Stimulated activated CD8-positive, alpha-beta memory T cell treated with anti-CD3 and anti-CD28 coated beads, Interleukin-7, amount 100 ng/mL, for 4 hours (primary cell): Measurements from ENCODE around the gene VAV3.
A peak's percentile ranks its signal among the peaks of the same experiment; 100 is the strongest.

Experiments used
- DNase-seq, 2 donors: peaks; one replicate each; pipeline ENCODE4 v3.0.0-alpha.2; 2020; ENCODE audit warnings: low read depth in 2 of 2

The VAV3 gene

DNA sequence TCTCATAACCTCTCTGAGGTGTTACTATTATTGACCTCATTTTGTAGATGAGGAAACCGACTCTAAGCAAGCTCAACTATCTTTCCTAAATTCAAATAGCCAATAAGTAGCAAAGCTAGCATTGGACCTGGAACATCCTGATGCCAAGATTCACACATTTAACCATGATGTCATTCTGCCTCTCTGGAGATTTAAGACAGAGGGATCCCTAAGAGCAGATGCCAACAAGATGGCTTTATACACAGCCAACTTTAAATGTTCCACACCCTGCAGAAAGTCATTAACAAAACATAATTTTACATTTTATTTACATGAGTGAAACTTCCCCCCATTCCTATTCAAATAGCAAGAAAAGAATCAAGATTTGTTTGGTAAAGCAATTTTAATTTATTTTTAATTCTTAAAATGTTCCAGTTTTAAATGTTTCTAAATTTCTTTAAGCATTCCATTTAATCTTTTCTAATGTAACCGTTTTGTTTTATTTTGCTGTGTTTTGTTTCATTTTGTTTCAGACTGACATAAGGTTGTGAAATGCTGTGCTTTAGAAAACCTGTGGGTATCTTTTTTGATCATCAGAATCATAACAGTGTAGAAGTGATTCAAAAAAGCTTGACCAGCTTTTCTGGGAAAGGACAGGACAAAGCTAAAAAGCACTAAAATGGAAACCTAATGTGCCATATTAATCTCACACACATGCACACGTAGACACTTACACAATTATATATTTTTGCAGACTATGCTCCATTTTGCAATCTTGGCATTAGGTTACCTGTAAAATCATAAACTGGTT lies 7.6 kb upstream of the VAV3 start:
- DNase-seq: no peak

DNA sequence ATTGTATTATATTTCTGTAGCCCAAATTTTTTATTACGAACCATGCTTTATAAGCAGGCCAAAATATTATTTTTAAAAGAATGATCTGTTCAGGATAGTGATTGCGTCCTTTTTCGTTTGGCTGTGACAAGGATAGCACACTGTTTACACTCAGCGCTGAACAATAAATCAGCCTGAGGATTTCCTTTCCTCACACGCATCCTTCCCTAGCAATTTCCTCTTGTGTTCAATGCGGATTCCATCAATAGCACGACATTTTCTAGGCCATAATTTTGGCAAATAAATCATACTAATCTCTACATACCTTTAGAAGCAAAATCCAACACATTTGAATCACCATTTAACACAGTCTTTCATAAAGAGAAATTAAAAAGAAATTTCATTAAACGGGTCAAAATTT lies 1.6 kb upstream of the VAV3 start:
- no peak for DNase-seq

DNA sequence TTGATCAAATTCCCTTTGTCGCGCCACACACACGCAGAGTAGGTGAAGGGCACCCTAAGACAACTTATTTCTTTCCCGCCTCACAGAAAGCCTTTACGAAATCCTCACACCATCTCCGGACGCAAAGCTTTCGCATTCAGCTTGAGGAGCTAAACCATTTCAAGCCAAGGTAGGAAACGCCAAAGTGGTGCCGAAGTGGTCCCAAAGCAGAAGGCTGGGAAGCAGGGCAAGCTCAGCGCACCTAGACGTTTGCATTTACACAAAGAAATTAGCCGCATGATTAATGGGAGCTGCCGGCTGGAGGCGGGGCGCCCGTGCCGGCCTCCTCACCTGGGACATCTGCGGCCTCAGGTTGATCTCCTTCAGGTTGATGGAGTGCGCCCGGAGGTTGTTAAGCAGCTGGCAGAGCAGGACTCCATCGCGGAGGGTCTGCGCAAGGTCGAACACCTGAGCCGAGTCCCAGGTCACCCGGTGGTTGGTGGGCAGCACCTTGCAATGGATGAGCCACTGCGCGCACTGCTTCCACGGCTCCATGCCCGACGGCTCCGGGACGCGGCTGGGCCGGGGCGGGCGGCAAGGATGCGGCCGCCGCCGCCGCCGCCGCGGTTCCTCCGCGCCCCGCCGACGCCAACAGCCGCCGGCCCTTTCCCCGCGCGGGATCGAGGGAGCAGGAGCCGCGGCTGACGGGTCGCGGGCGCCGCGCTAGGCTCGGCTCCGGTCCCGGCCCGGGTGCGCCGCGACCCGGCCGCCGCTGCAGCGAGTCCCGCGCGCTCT lies 457 bp downstream of the VAV3 start:
- peak in 1 of 2 donors; percentile 23 for DNase-seq

DNA sequence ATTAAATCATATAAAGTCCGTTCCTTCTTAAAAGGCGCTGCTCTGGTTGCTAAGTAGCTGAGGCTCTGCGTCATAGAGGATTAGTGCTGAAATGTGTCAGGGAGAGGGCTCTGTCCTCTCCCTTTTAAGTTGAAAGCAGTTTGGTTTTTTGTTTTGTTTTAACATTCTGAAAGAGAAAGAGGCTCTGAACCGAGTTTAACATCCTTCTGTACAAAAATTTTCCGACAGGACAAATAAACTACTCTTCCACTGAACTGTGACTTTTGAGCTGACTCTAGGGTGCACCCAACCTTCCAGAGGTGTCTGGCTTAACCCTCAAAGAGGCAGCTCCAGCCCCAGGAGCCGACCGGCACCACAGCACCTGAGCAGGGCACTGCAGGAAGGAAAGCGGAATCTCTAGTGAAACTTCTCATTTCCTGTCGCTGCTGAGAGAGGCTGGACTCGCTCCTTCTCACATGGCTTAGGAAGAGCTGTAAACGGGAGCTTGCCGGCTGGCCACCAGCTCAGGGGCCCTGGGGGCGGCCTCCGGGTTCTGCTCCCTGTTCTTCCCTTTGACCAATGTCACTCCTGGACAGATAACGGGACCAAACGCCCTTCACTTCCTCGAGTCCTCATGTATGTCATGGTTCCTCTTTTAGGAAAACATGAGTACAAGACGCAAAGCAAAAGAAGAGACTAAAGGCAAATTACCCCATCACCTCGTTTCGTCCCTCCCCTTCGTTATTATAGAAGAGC lies 1.2 kb downstream of the VAV3 start:
- peak; percentile 10 to 26 for DNase-seq

DNA sequence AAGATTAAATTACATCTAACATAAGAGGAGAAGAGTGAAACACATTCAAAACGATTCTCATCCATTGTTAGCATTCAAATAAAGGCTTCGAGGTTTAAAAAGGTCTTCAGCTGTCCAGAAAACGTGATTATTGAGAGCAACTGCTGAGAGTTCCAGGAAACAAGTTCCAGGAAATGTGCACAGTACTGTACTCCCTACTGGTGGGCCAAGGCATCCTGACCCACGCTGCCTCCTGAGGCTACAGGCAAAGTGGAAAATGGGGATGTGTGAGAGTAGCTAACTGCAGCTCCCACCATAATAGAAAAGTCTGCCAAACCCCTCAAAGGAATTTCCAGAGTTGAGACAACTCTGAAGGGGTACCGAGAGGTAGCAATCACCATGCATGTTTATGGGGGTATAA lies 2.0 kb downstream of the VAV3 start:
- DNase-seq: no peak

DNA sequence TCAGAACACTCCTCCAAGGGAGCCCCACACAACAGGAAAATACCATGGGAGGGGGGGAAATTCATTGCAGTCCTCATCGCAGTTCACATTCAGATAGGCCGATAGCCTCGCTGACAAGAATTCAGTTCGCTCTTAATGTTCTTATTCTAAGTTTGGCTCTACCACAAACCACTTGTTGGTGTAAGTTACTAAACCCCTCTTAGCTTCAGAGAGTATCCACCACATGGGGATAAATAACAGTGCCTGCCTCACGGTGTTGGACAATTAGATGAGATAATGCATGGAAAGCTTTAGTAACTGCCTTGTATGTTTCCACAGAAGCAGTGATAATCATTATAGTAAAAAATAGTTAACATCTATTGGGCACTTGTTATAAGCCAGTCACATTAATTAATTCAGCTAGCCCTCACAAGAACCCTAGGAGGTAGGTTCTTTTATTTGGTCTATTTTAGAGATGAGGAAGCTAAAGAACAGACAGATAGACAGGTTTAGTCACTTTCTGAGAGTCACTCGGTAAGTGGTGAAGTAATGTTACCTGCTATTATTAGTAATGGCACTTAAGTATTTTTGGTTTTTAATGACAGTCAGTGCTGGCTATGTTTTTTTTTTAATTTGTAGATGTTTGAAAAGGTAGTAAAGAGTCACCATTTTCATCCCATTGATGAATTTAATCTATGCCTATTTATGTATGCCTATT lies 10.1 kb downstream of the VAV3 start:
- no peak for DNase-seq

DNA sequence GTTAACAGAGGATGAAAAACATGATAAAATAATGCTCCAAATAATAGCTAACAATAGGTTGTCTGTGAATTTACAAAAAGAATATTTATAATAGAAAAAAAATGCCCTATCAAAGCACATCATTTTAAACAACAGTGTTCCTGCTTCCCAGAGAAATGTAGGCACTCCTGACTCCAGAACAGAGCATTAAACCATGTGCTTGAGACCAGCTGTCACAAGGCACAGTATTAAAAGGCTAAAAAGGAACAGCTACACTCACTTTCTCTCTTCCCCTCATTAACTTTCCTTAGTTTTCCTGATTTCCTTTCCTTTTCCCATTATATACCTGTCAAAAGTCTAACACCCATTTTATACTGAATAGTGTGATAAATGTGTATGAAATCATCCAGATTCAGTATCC lies 10.9 kb downstream of the VAV3 start:
- no peak for DNase-seq

DNA sequence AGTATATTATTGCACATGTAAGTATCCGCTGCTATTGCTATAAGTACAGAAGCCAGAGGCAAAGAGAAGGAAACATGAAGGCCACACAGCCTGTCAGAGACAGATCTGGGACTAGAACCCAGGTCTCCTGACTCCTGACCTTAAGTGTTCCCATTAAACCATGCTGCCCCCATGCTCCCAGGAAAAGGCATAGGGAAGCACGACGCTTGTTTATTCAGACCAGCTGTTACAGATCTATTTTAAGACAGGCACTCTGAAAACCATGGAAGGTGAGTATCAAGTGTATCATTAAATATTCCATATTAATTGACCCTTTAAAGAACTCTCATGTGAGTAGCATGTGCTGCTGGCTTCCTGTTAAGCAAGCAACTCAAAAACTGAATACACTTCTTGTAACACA lies 11.4 kb downstream of the VAV3 start:
- DNase-seq: no peak

DNA sequence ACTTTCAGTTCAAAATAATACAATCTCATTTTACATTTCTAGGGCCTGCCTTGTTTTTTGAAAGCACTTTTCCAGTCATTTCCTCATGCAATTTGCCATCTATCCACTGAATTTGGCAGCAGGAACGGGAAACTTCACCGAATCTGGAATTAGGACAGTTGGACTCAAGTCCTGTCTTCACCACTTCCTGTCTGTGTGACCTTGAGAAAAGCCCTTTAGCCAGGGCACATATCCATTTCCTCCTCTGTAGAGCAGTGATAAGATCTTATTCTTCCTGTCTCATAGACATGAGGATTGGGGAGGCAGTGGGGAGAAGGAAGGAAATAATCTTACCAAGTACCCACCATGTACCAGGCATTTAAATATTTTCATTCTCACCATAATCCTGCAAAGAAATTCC lies 12.0 kb downstream of the VAV3 start:
- DNase-seq: no peak

DNA sequence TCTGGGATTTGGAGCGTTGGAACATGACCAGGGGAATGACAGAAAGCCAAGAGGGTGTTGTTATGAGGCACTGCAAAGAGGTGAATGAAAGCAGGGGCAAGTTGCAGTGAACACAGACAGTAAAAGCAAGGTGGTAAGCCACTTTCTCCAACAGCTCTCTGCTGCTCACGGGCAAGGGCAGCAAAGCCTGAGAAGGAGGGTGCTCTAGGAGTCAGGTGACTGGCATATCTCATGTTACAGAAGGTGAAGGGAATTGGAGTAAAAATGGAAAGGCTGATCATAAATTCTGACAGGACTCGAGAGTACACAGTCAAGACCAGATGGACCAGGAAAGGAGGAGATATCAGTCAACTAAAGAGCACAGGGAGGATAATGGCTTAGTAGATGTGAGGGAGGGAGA lies 14.5 kb downstream of the VAV3 start:
- DNase-seq: no peak

DNA sequence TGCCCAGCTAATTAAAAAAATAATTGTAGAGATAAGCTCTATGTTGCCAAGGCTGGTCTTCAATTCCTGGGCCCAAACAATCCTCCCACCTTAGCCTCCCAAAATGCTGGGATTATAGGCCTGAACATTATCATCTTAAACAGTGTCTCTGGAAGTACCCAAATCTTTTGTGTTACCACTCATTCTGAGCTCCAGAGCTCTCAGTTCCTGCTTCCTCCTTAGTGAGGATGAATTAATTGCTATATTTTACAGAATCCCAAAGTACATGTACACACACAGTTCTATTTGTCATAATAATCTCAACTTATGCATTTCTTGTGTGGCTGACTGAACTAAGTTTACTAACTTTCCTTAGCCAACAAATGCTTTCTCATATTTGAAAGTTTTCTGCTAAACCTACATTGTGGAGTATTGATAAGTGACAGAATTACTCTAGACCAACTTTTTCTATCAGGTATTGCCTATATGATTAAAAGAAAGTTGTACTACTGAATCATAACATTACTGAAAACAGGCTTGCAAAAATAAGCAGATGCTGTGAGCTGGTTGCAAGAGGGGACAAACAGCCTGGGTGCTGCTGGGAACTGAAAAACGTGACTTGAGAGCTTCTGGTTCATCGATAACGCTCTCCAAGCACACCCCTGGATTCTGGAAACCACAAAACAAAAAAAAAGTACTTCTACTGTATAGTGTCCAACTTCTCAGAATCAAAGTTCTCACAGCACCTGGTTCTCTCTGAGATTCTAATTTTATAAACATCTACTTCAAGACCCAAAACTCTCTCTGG lies 15.3 kb downstream of the VAV3 start:
- no peak for DNase-seq

DNA sequence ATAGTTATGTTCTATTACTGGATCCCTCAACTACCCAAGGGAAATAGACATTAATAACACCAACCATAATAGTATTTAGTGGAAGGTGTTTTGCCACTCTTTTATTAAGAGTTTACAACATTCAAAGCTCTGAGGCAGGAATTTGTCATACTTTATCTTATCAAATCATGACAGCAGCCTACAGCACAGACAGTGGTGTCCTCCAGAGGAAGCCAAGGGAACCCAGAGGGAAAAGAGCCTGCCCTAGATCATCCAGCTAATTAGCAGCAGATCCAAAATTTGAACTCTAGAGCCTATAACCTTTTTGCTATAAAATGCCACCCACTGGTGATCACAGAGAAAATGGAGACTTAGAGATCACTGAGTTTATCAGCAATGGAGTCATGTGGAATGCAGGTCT lies 18.2 kb downstream of the VAV3 start:
- no peak for DNase-seq

DNA sequence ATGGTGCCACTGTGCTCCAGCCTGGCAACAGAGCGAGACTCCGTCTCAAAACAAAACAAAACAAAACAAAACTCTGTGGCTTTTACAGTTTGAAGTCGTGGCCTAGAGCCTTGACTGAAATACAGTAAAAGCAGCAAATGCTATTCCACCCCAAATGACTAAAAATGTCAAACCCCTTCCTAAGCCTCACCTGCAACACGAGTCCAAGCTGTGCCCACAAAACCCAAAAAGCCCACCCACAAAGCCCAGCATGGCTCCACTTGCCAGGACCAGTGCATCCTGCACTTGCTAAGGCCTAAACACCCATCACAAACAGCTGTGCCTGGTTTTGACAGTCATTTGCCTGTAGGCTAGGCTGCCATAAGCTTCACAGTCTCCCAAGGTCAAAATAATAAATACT lies 21.3 kb downstream of the VAV3 start:
- DNase-seq: no peak

DNA sequence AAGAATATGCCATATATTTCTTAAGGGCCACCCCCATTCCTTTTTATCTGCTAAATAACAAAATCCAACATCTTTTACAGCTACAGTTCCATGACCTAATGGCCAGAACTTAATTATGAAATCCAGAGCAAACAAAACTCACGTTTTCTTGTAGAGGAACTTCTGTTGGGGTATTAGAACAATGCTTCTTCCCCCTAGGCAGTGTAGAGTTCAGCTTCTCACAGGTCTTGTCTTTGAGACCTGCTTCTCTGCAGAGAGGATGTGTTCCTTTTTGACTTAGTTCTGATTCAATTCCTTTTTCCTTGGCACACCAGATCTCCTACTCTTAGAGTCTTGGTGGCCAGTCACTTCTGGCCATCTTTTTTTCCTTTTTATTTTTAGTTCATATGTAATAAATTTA lies 22.2 kb downstream of the VAV3 start:
- DNase-seq: no peak

DNA sequence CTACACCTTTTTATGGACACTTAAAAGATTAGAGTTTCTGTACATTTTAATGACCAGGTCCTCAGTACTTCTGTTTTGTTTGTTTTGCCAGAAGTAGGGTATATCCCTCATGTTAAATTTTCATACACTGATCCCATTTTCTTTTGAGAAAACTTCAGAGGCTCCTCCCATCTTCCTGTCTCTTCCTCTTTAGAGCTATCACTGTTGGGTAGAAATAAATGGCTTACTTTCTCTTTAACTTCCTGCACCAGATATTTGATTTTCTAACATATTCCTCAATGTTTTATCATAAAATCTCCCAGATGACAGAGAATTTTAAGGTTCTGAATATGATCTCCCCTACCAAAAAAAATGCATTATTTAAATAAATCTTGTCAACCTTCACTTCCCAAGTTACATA lies 23.4 kb downstream of the VAV3 start:
- DNase-seq: no peak

DNA sequence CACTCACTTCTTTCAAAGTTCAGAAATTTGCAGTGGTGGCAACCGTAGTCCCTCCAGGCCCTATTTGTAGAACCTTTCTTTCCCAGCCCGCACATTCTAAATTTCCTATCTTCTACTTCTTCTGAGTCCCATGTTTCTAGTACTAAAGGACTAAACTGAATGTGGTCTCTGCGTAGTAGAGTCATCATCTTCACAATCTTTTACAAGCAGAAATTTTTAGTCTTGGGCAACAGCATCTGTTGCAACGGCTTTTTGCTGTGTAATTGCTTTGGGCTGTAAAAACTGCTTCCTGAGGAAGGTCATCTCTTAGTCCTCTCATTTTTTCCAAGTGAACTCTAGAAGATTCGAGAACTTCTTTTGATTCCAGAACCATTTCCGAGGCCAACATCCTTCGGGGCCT lies 23.9 kb downstream of the VAV3 start:
- no peak for DNase-seq

DNA sequence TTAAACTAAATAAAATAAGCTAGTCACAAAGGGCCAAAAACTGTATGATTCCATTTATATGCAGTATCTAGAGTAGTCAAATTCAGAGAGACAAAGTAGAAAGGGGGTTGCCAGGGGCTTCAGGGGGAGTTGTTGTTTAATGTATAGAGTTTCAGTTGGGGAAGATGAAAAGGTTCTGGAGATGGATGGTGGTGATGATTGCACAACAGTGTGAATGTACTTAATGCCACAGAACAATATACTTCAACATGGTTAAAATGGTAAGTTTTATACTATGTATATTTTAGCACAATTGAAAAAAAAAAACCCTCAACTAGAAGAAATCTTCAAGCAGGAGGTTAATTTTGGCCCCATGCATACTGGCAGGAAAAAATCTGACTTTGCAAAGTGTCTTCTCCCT lies 24.3 kb downstream of the VAV3 start:
- DNase-seq: no peak

DNA sequence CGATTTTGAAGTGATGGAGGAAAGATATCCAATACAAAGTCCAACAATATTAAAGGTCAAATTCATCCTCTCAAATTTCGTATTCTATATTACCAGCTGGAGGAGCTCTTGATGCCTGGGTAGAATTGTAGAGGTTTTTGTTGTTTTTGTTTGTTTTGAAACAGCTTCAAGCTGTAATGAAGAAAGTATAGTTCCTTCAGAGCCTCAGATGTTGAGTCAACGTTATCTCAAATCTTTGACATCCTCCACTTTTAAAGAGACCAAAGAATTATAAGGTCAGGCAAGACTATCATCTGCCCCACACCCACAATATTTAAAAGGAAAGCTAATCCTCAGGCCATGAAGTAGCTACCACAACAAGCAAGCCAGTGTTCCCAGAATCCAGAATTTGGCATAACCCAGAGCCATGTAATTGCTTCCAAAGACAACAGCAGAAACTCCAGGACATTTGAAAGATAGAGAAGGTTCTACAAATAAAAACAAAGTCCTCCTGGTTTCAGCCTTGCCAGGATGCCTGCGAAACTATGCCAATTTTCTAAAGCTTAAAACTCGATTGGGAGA lies 24.9 kb downstream of the VAV3 start:
- DNase-seq: no peak

DNA sequence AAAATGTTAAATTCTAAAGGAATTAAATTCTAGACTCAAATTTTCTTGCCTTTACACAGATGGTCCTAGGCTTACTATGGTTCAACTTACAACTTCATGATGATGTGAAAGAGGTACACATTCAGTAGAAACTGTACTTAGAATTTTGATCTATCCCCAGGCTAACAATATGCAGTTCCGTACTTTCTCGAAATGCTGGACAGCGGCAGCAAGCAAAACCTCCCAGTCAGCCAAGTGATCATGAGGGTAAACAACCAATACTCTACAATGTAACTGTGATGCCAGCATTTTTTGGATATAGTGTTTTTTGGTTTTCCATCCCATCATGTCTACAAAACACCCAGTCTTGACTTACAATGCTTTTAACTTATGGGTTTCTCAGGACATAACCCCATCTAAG lies 25.7 kb downstream of the VAV3 start:
- no peak for DNase-seq

DNA sequence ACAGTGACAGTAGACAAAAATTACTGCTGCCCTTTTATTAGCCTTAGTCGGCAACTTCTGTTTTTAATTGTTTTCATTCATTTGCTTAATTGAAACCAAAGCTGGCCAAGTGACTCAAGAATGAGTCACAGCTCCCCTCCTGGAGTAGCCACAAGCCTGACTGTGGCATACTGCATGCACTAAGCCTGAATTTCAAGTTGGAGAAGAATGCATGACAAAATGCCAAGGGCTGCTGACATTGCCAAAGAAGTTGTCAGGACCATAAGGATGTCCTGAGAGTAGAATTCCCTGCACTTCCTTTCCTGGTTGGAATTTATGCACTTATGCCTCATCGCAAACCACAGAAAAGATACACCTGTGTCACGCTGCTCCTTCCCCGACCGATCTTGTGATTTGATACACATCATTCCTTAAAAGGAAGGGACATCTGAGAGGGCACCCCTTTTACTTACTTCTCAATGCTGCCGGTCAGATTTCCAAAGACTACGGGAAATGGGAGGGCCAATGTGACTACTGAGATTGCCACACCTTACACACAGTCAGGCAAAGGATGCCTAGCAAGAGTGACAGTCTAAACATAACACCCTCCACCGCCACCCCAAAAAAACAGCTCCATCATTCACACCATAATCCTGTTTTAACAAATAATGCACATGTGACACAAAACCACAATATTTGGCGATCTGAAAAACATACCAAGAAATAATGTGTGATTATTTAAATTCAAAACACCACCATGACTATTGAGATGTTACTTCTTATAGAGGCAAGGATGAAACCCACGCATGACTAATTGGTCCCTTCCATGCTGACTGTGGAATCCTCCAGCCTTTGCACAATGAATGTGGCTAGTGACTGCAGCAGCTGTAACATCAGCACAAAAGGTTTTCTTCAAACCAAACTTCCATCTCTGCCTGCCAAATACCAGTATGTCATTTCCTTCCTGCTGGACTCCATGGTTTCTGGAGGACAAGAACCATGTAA lies 28.2 kb downstream of the VAV3 start:
- DNase-seq: peak; percentile 35 to 45
